ENCODE measurements around the gene FXYD7.
"Not testable (repeated sequence)": the region's sequence is repeated elsewhere in the genome, so short reads cannot be mapped to it uniquely, and the experiment has no call there.

The FXYD7 gene

GRCh38 chr19:35099155-35099896 is 43.7 kb upstream of the FXYD7 start:
- TF ChIP-seq, protein P1, sequence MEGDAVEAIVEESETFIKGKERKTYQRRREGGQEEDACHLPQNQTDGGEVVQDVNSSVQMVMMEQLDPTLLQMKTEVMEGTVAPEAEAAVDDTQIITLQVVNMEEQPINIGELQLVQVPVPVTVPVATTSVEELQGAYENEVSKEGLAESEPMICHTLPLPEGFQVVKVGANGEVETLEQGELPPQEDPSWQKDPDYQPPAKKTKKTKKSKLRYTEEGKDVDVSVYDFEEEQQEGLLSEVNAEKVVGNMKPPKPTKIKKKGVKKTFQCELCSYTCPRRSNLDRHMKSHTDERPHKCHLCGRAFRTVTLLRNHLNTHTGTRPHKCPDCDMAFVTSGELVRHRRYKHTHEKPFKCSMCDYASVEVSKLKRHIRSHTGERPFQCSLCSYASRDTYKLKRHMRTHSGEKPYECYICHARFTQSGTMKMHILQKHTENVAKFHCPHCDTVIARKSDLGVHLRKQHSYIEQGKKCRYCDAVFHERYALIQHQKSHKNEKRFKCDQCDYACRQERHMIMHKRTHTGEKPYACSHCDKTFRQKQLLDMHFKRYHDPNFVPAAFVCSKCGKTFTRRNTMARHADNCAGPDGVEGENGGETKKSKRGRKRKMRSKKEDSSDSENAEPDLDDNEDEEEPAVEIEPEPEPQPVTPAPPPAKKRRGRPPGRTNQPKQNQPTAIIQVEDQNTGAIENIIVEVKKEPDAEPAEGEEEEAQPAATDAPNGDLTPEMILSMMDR (IDR thresholded peaks at IDR 0.05; ENCODE audit: control insufficient read depth, extremely low read depth, insufficient read depth) = no peak
- DNase-seq (ENCODE audit: low read depth) = no peak
- no peak overlapping the region for H3K4me3 ChIP-seq (ENCODE audit: low read depth, low read length)

DNA sequence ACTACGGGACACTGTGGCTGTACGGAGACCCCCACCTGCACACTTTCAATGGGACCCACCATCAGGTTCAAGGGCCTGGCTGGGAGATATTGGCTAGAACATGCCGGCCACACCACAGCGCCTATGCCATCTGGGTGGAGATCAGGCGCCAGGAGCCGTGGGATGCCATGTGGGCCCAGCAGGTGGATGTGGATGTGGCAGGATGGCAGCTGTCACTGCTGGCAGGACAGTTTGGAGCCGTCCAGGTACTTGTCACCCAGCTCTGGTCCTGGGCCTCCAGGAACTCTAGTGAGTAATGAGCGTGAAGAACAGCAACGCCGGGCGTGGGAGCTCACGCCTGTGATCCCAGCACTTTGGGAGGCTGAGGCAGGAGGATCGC is 43.2 kb upstream of the FXYD7 start:
- TF ChIP-seq, protein P1 (IDR thresholded peaks at IDR 0.05; ENCODE audit: control insufficient read depth, extremely low read depth, insufficient read depth) = no peak
- no peak for DNase-seq (ENCODE audit: low read depth)
- H3K4me3 ChIP-seq (ENCODE audit: low read depth, low read length) = no peak overlapping the region

DNA sequence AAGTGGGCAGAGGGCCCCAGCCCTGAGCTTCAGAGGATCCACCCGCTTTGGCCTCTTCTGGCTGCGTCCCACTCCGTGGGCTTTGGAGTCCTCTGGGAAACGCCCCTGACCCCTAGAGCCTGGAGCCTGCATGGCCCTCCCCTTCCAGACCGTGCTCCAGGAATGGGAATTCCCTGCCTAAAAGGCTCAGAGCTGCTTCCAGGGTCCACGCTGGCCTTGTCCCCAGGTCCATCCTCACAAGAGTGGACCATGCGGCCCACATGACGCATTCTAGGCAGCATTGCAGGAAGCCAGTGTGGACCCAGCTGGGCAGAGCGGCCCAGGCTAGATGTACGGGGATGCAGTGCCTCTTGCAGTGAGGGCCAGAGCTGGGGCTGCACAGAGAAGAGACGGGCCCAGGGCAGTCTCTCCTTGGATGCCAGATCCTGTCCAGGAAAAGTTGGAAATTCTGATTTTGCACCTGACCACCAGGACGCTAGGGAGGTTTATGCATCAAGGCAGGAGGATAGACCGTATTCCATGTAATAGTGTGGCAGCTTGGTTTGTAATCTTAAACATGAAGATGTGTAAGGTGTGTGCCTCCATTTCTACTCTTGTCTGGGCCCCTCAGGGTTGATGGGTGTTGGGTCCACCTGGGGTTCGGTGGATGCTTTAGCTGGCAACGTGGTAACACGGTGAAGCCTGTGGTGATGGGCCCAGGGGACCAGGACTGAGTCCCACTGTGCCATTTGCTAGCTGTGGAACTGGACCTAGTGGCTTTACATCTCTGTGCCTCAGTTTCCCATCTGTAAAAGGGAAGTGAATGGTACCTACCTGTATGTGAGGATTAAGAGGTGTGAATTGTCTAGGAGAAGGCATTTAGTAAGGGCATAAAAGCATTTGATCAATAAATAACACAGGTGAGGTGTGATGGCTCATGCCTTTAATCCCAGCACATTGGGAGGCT is 42.2 kb upstream of the FXYD7 start:
- no peak overlapping the region for H3K4me3 ChIP-seq (ENCODE audit: low read depth, low read length)
- TF ChIP-seq, protein P1 (IDR thresholded peaks at IDR 0.05; ENCODE audit: control insufficient read depth, extremely low read depth, insufficient read depth) = no peak
- DNase-seq (ENCODE audit: low read depth) = no peak

- DNase-seq (ENCODE audit: low read depth) = not testable (repeated sequence)
Measured at GRCh38 chr19:35101949-35102348, 41.1 kb upstream of the FXYD7 start.

DNA sequence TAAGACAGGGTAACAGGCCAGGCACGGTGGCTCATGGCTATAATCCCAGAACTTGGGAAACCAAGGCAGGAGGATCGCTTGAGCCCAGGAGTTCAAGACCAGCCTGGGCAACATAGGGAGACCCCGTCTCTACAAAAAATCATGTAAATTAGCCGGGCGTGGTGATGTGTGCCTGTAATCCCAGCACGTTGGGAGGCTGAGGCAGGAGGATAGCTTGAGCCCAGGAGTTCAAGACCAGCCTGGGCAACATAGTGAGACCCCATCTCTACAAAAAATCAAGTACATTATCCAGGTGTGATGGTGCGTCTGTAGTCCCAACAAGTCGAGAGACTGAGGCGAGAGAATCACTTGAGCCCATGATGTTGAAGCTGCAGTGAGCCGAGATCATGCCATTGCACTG is 39.4 kb upstream of the FXYD7 start:
- H3K4me3 ChIP-seq (ENCODE audit: low read depth, low read length); DNase-seq (ENCODE audit: low read depth): not testable (repeated sequence)

More at GRCh38 chr19:35101949-35102348, 41.1 kb upstream of the FXYD7 start:
- H3K4me3 ChIP-seq (ENCODE audit: low read depth, low read length) = not testable (repeated sequence)

GRCh38 chr19:35104361-35104760 is 38.7 kb upstream of the FXYD7 start:
- TF ChIP-seq, protein P1 (IDR thresholded peaks at IDR 0.05; ENCODE audit: control insufficient read depth, extremely low read depth, insufficient read depth) = no peak
- H3K4me3 ChIP-seq (ENCODE audit: low read depth, low read length) = no peak overlapping the region
- no peak for DNase-seq (ENCODE audit: low read depth)

- H3K4me3 ChIP-seq (ENCODE audit: low read depth, low read length) = no peak overlapping the region
- TF ChIP-seq, protein P1 (IDR thresholded peaks at IDR 0.05; ENCODE audit: control insufficient read depth, extremely low read depth, insufficient read depth) = no peak
- no peak for DNase-seq (ENCODE audit: low read depth)
Measured at GRCh38 chr19:35105047-35105410, 38.0 kb upstream of the FXYD7 start.
